Activated T-helper 2 cell treated with anti-CD3 and anti-CD28 coated beads, Interferon-gamma antibody, Interleukin-2, Interleukin-4, amounts not matched to agents 10 μg/mL and 5 μg/mL and 100 μg/mL, durations not matched to agents 14 hours and 24 hours and 36 hours (primary cell): Measurements from ENCODE around the gene SPARCL1. TPM values are rescaled to one million over a fixed set of nuclear protein-coding genes. Genes with fewer than 3 reads are reported as not detected.

Experiments
- total RNA-seq: library from RNA; stranded (reverse); gene quantifications from 2 replicates; pipeline ENCODE4 v1.2.3, GENCODE V29; 2022

Gene SPARCL1
- total RNA-seq, 1 donor from 2014 or later: not detected

Other genes starting within 250 kb of the SPARCL1 start
- 0.16 and 0.32 TPM in 2 replicates for gene HSD17B13, start 206.5 kb downstream of the SPARCL1 start, total RNA-seq
- gene HSD17B11, start 138.2 kb downstream of the SPARCL1 start, total RNA-seq: 14.2 and 14.8 TPM in 2 replicates
- gene NUDT9, start 106.8 kb downstream of the SPARCL1 start, total RNA-seq: 12.0 and 12.1 TPM in 2 replicates
- not detected in 2 replicates for gene DSPP, start 79.2 kb upstream of the SPARCL1 start, total RNA-seq
- not detected in 2 replicates for gene DMP1, start 120.9 kb upstream of the SPARCL1 start, total RNA-seq